ENCODE results near the gene CTSH. TPM values are rescaled to one million over a fixed set of nuclear protein-coding genes. Genes with fewer than 3 reads are reported as not detected.

CTSH gene
- total RNA-seq, 4 donors from 2014 or later = 127 to 375 (median 217) TPM

GRCh38 chr15:78977091-78977571 is 32.3 kb upstream of the CTSH start:
- no peak for TF ChIP-seq CTCF (IDR thresholded peaks at IDR 0.05; ENCODE audit: low read depth)

DNA sequence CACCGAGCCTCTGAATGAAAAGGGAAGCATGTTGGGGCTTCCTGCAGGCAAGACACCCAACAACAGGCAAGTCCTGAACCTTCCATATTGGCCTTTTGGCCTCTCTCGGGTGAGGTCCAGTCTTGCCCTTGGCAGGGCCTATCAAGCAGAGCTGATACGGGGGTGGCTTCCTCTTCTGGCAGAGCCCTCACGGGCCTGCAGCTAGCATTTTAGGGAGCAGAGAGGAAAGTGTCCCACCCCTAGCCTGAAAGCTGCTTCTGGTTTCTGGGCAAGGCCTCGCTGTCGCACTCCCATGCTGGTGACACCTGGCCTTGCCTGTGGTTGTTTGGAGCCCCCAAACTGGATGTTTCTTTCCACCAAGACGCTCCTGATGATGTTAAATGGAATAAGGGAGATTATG is 31.8 kb upstream of the CTSH start:
- TF ChIP-seq CTCF (IDR thresholded peaks at IDR 0.05; ENCODE audit: low read depth) = no peak

DNA sequence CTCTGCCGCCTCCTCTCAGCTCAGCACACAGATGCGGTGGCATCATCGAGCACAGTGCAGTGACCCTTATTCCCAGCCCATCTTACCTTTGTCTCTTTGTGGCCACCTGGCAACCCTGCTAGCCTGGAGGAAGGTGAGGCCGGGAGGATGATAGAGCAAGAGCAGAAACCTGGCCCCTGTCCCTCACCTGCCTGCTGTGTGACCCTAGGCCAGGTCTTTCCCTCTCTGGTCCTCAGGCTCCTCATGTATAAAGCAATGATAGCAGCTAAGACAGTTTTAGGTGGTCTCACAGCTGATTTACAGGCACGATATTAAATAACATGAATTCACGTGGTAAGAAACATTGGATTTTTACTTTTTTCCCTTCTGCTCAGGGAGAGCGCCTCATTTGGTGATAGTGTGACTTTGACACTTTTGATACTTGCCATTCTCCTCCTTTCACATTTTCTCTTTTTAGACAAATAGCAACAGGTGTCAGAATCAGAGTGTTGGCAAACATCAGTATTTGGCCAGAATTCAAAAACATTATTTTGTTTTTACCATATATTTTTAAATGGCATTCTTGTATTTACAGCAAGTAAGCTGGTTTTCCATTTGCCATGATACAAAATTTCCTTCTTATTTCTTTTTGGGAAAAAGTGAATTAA is 29.5 kb upstream of the CTSH start:
- TF ChIP-seq CTCF (IDR thresholded peaks at IDR 0.05; ENCODE audit: low read depth) = no peak

- TF ChIP-seq CTCF (IDR thresholded peaks at IDR 0.05; ENCODE audit: low read depth) = no peak
Measured at GRCh38 chr15:78969687-78970349, 25.0 kb upstream of the CTSH start.

DNA sequence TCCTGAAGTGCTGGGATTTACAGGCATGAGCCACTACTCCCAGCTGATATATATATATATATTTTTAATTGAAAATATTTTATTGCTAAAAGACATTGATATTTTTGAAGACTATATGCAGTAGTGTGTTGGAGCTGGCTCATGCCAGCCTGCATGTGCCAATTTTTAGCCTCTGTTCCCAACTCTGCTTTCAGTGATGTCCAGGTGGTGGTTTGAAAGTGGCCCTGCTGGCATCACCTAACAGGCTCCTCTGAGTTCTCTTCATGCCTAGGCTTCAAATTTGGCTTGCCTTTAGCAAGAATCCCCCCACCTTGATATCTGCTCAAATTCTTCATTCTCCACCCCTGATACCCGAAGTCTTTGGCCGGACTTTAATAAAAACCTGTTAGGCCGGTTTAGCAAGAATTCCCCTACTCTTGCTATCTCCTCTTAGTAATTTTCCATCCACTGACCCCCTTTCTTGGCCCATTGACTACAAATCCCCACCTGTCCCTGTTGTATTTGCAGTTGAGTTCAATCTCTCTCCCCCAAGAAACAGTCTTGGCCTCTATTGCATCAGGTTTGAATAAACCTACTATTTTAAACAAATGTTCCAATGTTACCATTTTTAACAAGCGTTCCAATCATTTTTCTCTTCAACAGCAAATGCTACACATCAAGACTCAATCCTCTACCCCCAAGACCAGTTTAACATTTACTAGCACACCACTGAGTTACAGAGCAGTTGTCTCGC is 23.9 kb upstream of the CTSH start:
- TF ChIP-seq CTCF (IDR thresholded peaks at IDR 0.05; ENCODE audit: low read depth) = no peak

DNA sequence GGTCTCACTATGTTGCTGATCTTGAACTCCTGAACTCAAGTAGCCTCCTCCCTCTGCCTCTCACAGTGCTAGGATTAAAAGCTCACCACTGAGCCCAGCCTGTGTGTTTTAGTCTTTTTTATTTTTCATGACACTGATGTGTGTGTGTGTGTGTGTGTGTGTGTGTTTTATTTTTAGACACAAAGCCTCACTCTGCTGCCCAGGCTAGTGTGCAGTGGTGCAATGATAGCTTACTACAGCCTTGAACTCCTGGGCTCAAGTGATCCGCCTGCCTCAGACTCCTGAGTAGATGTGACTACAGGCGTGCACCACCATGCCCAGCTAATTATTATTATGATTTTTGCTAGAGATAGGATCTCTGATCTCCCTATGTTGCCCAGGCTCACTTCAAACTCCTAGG is 23.3 kb upstream of the CTSH start:
- no peak for TF ChIP-seq CTCF (IDR thresholded peaks at IDR 0.05; ENCODE audit: low read depth)

DNA sequence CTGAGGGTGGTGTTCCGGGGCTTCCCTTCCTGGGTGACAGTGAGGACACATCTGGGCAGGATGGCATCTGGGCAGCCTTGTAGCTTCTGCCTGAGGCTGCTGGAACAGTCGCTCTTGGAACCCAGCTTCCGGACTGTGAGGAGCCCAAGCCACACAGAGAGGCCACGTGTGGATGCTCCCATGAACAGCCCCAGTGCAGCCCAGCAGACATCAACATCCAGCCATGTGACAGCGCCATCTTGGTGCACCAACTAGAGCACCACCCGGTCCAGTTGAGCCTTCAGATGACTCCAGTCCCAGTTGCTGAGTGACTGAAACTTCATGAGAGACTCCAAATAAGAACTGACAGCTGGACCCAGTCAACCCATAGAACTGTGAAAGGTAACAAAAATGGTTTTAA is 15.5 kb upstream of the CTSH start:
- TF ChIP-seq CTCF (IDR thresholded peaks at IDR 0.05; ENCODE audit: low read depth) = no peak
